Activated CD8-positive, alpha-beta memory T cell treated with anti-CD3 and anti-CD28 coated beads, Interleukin-2, amount 50 U/mL, for 1 hour (primary cell): Measurements from ENCODE around the gene SMC4.
A peak's percentile ranks its signal among the peaks of the same experiment; 100 is the strongest.
"Not testable (repeated sequence)": the region's sequence is repeated elsewhere in the genome, so short reads cannot be mapped to it uniquely, and the experiment has no call there.

Experiments used
- DNase-seq: peaks from one replicate; pipeline ENCODE4 v3.0.0-alpha.2; 2020; ENCODE audit errors: extremely low read depth

The SMC4 gene

DNA sequence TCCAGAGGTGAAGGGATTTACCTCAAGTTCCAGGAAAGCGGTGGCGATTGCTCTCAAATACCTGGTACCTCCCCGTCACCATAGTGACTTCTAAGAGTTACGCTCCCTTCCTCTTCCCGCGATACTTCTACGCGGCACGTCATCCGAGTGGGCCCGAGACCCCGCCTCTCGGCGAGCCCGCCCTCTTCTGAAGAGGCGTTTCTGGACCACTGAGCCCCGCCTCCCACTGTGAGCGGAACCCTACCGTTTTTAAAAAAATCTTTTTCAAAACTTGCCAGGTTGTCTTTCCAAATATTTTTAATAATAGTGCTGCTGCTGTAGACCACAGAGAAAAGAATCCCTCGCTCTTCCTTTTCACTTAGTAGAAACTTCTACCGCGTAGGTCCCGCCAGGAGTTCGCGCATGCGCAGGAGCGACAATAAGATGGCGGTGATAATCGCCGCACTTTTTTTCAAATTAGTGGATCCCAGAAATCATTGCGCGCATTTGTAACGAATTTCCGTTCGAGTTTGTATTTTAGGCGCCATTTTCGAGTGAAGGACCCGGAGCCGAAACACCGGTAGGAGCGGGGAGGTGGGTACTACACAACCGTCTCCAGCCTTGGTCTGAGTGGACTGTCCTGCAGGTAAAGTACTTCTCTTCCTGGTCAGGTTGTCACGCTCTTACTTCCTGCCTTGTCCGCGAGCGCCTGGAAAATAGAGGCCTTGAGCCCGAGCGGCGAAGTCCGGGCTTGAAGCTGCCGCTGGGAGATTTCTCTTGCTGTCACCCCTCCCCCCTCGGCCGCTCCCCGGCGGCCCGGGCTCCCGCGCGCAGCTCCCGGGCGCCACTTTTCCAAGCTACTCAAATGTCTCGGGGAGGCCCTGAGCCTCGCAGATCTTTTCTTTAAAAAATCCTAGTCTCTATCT is at the start of gene SMC4, which contains the start of gene IFT80:
Gene SMC4, plus strand, starts transcription at position 526 of the 905 bp plus-strand sequence. CDS start 1,177 bp downstream, outside the sequence.
Gene IFT80, minus strand, starts transcription at position 101 of the 905 bp plus-strand sequence. CDS start 14,625 bp downstream, outside the sequence.
- DNase-seq, result peak; percentile 86

DNA sequence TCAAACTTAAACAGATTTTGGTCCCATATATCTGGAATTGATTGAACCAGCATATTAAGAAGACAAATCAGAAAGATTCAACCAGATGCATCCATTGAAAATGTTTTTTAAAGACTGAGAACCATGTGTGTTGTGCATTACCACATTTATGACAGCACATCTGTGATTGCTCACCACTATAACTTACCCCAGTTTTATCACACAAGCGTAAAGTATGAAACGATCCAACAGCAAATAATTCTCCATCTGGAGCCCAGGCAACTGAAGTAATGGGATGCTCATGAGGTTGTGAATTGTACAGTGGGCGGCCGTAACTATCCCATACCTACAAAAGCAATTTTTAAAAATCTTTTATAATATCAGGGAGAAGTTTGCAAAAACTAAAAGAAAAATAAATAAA is 43.6 kb upstream of the SMC4 start:
- DNase-seq, result no peak

DNA sequence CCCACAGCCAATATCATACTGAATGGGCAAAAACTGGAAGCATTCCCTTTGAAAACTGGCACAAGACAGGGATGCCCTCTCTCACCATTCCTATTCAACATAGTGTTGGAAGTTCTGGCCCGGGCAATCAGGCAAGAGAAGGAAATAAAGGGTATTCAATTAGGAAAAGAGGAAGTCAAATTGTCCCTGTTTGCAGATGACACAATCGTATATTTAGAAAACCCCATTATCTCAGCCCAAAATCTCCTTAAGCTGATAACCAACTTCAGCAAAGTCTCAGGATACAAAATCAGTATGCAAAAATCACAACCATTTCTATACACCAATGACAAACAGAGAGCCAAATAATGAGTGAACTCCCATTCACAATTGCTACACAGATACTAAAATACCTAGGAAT is 36.6 kb upstream of the SMC4 start:
- DNase-seq, result not testable (repeated sequence)

DNA sequence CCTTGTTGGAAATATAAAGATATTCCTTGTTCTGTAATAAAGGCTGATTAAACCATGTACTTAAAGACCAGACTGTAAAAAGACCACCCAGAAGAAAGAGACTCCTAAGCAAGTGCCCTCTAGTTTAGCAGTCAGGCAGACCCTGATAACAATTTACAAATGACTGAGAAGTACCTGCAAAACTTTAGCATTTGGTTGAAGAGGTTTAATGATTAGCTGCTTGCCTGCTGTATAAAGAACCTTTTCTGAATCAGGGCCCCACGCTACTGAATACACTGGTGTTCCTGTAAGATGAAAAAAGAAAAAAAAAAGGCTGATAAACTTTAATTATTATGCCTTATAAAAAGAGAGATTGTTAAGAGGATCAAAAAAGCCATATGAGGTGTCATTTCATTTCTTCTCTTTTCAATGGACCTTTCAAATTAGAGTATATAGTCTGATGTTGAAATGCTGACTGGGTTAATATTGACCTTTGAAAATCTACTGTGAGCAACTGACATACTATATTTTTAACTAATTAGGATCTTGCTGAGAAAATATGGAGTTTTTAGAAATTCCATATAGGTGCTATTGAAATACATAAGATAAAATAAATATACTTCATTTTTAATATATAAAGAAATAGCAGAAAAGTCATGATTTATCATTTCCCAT is 33.5 kb upstream of the SMC4 start:
- no peak for DNase-seq

DNA sequence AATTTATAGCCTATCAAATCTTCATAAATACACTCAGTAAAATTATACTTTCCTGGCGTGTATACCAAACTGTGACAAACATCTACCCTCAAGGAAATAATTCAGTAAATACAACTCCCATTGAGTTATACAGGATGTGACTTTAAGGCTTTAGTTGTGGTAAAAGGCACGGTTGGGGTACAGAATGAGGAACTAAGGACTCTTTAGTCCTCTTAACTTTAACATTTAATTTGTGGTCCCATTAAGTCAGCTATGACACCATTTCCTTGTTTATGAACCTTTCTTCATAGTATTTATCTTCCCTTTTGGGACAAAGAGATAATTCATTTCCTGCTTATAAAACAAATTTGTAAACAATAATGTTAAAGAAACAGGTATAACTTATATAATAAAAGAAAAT is 30.6 kb upstream of the SMC4 start:
- DNase-seq, result no peak

DNA sequence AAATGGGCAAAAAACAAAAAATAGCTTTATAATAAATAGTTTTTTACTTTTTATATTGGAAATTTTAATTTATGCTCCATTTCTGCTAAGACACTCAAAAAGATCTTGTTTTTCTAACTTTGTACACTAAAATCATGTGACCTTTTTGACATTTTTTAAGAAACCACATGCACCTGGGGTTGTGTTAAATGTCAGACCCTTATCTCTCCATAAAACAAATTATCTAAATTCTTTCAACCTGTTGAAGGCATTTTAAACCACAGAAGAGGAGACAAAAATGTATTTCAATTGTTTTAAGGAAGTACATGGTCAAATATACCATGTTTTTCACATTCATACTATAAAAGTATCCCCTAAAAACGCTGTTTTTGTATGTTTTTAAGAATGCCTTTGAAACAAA is 29.7 kb upstream of the SMC4 start:
- DNase-seq, result no peak

DNA sequence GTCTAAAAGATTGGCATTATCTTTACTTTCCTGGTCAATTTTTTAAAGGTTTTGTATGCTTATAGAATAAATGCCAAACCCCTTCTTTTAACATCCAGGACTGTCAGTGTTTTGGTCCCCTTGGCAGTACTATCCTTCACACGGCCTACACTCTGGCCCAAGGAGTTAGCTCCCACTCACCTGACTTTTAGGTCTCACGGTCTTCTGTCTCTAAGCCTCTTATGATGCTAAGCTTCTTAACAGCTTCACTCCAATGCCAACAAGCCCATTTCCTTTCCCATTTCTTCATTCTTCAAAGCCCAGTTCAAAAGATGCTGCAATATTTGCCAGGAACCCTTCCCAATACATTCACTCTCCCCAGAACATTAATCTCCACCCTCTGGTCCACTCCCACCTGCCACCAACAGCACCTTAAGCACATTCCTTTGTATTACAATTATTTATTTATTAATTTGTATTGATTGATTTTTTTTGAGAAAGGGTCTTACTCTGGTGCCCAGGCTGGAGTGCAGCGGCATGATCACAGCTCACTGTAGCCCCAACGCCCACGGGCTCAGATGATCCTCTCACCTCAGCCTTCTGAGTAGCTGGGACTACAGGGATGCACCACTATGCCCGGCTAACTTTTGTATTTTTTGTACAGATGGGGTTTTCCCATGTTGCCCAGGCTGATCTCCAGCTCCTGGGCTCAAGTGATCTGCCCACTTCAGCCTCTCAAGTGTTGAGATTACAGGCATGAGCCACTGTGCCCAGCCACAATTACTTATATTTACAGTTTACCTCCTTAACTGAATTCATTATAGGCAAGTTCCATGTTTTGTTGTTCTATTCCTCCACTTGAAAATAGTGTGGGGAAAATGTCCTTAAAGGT is 28.2 kb upstream of the SMC4 start:
- DNase-seq, result no peak

DNA sequence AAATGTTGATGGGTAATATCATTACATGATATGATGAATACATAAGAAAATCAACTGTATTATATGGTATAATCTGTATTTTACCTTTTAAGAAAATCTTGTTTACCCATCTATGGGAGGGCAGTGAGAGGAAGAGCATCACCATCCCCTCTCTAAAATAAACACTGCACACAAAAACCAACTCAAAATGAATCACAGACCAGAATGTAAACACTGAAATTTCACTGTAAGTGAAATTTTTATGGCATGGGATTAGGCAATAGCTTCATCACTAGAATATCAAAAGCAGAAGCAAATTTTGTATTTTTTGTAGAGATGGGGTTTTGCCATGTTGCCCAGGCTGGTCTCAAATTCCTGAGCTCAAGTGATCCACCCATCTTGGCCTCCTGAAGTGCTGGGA is 26.7 kb upstream of the SMC4 start:
- no peak for DNase-seq

DNA sequence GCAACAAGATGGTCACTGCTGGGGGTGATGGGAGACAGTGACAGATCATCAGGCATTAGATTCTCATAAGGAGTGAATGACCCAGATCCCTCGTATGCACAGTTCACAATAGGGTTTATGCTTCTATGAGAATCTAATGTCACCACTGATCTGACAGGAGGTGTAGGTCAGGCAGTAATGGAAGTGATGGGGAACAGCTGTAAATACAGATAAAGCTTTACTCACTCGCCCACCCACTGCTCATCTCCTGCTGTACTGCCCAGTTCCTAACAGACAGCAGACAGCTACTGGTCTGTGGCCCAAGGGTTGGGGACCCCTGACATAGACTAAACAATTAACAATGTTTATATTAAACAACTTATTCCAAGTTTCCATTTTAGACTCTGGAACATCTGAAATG is 25.8 kb upstream of the SMC4 start:
- no peak for DNase-seq

DNA sequence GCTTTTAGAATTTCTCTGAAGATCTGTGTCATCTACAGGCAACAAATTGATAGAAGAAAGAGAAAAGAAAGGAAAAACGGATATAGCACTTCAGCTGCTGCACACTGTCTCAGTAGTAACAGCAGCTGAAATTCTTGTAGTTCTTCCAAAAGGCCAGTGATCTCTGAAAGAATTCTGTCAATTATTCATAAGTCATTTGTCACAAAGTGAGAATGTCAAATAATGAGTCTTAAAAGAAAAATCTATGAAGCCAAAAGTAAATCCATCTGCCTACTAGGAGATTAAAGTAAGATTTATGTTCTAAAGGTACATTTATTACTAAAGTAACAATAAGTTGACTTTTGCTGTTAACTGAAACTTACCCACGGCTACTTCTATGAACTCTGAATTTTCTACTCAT is 25.0 kb upstream of the SMC4 start:
- DNase-seq, result no peak

DNA sequence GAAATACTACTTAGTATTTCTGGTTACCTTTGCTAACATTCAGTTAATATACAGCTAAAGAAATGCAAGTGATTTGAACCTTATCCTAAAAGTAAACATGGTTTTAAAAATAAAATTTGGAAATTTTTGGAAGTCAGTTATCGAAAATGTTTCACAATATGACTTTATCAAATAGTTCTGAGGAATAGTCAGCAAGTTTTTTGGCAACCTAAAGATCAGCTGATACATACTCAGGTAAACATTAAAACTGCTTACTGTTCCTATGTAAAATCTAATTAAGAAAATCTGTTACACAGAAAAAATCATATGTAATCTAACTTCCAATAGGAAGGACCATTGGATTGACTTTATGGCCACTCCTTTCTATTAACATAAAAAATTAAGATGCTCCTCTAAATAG is 24.5 kb upstream of the SMC4 start:
- DNase-seq, result no peak

DNA sequence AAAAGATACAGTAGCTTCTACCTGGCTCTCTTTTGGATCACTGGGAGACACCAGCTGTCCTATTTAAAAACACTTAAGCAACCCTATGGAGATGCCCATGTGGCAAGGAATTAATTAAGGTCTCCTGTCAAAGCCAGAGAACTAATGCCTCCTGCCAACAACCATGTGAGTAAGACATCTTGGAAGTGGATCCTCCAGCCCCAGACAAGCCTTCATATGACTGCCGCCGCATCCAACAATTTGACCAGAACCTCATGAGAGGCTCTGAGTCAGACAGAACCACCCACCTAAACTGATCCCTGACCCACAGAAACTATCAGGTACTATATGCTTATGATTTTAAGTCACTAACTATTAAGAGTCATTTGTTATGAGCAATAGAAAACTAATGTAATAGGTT is 22.8 kb upstream of the SMC4 start:
- DNase-seq, result no peak

DNA sequence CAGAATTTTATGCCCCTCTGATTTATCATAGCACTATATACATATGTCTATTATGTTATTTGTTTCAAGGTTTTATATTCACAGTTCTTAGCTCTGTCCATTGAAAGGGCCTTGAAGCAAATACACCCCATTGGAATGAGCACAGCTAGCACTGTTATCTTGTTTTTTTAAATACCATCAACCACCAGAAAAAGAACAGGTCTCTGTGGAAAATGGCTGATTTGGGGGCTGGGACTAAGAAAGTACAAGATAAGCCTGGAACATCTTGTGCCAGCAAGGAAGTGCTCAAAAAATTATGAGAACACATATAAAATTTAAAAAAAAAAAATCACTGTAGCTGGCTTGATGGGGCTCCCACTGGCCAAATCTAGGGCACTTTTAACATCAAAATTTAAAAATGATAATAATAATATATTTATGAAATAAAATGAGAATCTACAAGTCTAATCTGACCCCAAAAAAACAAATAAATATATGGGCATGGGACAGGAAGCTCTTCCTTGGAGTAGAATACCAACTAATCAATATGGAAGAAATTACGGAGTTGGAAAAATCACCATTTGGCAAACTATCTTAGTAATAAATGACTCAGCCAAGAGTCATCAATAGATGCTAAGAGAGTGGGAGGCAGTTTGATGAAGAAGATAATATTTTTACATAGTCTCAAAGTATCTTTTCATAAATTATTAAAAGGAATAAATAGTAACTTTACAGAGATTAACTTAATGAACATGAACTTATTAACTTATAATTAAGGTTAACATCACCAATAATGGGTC is 20.9 kb upstream of the SMC4 start:
- DNase-seq, result no peak

DNA sequence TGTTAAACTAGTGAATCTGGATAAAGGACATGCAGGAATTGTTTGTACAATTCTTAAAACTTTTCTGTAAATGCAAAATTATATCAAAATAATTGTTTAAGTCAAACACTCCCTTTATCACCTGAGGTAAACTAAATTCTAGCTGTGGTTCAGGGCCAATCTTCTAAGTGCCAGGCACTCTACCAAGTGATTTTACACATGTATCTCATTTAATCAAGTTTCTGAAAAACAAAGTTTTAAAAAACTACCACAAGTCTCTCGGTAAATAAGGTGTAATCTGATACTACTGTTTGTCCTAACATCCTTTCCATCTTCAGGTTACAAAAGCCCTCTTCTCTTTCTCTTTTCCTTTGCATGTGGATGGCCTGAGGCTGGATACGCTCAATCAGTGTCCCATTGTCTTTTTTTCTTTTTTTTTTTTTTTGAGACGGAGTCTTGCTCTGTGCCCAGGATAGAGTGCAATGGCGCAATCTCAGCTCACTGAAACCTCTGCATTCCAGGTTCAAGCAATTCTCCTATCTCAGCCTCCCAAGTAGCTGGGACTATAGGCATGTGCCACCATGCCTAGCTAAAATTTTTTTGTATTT is 19.7 kb upstream of the SMC4 start:
- no peak for DNase-seq

DNA sequence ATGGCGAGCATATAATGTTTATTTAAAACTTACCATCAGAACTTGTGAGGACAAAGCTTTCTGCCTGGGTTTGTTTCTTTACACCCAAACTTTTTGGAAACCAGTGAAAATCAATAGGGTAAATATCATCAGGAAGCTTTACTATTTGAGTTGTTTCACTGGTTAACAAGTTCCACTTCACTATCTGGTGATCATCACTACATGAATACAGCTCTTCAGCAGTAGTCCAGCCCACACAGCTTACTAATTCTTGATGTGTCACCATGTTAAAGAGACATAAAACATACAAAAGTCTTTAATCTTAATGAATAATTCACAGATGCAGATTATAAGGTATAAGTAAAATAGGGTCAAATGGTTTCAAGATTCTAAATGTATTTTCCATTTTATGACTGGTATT is 18.0 kb upstream of the SMC4 start:
- DNase-seq, result no peak

DNA sequence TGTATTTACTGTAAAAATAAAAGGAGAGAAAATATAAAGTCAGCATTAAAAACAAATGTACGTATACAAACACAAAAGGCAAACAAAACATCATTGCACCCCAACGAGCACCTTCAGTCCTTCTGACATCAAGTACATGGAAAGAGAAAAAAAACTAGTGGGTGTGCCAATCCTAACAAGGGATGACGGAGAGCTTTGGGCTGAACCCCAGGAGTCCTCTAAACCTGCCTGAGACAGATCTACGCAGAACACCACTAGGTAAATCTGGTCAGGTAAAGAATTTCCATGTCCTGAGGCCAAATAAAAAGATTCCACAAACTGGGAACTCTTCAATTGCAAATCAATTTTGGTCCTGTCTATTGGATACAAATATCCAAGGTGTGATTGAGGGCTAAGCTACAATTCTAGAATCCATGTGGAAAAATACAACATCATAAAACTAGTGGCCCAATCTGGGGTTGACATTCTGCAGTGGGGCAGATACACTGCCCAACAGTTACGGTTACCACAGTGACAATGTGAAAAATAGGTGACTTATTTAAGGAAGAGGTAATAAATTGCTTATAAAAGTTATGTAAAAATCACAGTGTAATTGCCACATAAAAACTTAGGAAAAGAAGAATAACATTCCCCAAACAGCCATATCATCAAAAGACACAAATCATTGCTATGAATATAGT is 14.7 kb upstream of the SMC4 start:
- DNase-seq, result no peak

DNA sequence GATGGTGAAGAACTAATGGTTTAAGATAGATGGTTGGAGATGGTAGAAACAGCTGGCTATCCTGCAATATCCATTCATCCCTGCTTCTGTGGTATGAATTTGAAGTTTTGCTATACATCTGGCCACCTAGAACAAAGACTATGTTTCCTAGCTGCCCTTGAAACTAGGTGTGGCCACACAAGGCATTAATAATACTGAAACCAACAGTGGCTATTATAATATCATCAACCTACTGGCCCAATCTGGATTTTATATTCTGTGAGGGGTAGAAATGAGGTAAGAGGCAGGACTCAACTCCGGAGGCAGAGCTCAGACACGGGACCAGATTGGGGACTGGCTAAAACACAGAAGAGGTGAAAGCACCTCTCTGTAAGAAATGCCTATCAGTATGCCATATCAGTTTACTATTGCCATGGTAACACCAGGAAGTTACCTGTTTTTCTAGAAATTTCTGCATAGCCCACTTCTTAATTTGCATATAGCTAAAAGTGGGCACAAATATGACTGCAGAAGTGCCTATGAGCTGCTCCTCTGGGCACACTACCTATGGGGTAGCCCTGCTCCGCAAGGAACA is 8.8 kb upstream of the SMC4 start:
- no peak for DNase-seq

DNA sequence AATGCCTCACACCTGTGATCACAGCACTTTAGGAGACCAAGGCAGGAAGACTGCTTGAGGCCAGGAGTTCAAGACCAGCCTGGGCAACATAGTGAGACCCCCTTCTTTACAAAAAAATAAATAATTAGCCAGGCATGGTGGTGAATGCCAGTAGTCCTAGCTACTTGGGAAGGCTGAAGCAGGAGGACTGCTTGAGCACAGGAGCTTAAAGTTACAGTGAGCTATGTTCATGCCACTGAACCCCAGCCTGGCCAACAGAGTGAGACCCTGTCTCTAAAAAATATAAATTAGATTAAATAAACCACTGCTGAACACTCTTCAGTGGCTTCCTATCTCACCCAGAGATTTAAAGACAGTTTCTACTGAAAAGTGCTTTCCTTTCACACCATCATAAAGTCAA is 6.7 kb upstream of the SMC4 start:
- DNase-seq, result no peak

DNA sequence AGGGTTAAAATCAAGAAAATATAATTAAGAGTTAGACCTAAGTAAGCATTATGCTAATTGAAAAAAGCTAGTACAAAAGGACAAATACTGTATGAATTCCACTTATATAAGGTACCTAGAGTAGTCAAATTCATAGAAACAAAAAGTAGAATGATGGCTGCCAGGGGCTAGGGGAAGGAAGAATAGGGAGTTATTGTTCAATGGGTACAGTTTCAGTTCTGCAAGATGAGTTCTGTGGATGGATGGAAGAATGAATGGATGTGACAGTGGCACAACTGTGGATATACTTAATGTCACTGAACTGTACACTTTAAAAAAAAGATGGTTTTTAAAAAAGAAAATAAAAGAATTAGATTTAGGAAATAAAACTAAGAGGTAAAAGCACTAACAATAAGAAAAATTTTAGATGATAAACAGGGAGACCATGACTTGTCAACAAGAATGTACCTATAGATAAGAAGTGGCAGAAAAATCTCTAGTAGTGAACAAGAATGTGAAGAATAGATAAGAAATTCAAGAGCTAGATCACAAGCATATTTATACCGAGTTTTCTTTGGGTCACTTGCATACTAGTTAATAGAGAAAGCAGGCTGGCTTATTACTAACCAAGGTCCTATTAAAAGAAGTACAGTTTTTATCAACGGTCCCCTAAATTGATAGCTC is 6.0 kb upstream of the SMC4 start:
- no peak for DNase-seq

DNA sequence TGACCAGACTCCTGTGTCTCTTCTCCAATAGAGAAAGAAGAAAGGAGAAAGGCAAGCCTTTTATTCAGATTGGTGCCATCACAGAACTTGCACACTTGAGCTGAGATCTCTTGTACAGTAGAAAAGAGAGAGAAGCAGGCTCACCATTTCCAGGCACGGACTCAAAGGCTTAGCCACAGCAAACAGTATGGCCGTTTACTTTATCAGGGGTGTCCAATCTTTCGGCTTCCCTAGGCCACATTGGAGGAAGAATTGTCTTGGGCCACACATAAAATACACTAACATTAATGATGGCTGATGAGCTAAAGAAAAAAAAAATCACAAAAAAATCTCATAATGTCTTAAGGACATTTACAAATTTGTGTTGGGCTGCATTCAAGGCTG is 5.4 kb upstream of the SMC4 start:
- DNase-seq, result no peak
